ENCODE data around the gene ZNRF4.

GRCh38 chr19:5444431-5444830 is 10.8 kb upstream of the ZNRF4 start:
- TF ChIP-seq SUZ12 (IDR thresholded peaks at IDR 0.05; ENCODE audit: low read length): no peak
- no peak for TF ChIP-seq POLR2AphosphoS5 (IDR thresholded peaks at IDR 0.05; ENCODE audit: low read depth, low read length)
- peak in 2 of 3 experiments; percentile 10 to 28; a peak in 3 of 4 replicates for TF ChIP-seq CTCF (IDR thresholded peaks at IDR 0.05; ENCODE audit: control extremely low read depth in 1 of 3, insufficient read depth in 1 of 3, low read depth in 1 of 3, low read length in 3 of 3)
- no peak for TF ChIP-seq GTF2F1 (IDR thresholded peaks at IDR 0.05; ENCODE audit: borderline replicate concordance, low read depth, low read length)
- no peak for TF ChIP-seq TAF1 (IDR thresholded peaks at IDR 0.05; ENCODE audit: low read depth, low read length)
- no peak for TF ChIP-seq EP300 (IDR thresholded peaks at IDR 0.05; ENCODE audit: borderline replicate concordance in 1 of 2, low read depth in 2 of 2, low read length in 2 of 2)
- no peak for TF ChIP-seq POLR2A (IDR thresholded peaks at IDR 0.05; ENCODE audit: control extremely low read depth in 1 of 2, low read depth in 2 of 2, low read length in 2 of 2)
